Uterus (tissue), 2 donors: ENCODE data around the gene WDFY2.

ENCODE experiments used
- POLR2A ChIP-seq, 2 donors: fragments of 450-650 bp; IDR thresholded peaks; one replicate each; pipeline ENCODE4 v1.6.1; 2016; ENCODE audit warnings: antibody characterized with exemption in 2 of 2, mild to moderate bottlenecking in 1 of 2, moderate library complexity in 1 of 2
- TF ChIP-seq, protein P1 (sequence below), 4 experiments: fragments of 200-600 bp in 2 of 4; fragments of 450-650 bp in 2 of 4; sonication (generic) in 2 of 4; IDR thresholded peaks; one replicate each; pipeline ENCODE4 v1.5.1; 2016 to 2019; ENCODE audit warnings: antibody characterized with exemption in 4 of 4, mild to moderate bottlenecking in 2 of 4, moderate library complexity in 1 of 4

DNA sequence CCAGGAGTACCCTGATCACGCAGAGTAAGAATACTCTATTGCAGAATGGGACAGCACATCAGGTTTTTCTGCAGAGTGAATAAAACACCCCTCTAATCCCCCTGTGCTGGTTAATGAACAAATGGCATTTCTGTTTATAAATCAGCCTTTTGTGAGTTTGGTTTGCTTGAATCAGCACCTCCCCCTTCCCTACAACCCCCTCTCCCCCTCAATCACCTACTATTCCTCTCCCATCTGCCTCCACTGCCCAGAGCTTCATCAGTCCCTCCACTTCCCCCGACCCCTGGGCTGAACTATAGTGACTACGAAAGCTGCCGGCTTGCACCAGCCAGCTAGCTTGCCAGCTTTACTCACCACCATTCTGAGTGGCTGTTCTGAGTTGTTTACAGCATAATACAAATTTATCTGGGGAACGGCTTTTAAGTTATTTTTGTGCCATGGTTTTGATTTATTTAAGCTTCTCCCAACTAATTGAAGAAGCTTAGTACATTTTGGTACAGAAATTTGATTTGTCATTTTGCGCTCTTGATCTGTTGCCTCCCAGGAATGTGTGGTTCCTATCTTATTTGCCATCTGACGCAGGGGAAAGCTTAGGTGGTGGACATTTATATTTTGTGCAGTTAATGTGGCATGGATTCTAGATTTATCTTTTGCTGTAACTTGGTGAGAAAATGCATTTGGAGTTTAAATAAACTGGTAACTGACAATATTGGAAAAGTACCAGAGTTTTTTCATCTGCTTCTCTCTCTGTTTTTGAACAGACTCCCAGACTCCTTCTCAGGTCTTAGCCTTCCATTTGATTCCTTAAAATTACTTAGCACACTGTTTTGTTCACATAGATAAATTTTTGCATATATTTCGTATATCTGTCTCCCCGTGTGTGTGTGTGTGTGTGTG is 41.7 kb upstream of the WDFY2 start:
- TF ChIP-seq, protein P1, sequence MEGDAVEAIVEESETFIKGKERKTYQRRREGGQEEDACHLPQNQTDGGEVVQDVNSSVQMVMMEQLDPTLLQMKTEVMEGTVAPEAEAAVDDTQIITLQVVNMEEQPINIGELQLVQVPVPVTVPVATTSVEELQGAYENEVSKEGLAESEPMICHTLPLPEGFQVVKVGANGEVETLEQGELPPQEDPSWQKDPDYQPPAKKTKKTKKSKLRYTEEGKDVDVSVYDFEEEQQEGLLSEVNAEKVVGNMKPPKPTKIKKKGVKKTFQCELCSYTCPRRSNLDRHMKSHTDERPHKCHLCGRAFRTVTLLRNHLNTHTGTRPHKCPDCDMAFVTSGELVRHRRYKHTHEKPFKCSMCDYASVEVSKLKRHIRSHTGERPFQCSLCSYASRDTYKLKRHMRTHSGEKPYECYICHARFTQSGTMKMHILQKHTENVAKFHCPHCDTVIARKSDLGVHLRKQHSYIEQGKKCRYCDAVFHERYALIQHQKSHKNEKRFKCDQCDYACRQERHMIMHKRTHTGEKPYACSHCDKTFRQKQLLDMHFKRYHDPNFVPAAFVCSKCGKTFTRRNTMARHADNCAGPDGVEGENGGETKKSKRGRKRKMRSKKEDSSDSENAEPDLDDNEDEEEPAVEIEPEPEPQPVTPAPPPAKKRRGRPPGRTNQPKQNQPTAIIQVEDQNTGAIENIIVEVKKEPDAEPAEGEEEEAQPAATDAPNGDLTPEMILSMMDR (IDR thresholded peaks at IDR 0.05) = no peak
- TF ChIP-seq POLR2A (IDR thresholded peaks at IDR 0.05) = no peak
